Smooth muscle cell (in vitro differentiated cells): Measurements from ENCODE around the gene ADGRL3. TPM values are rescaled to one million over a fixed set of nuclear protein-coding genes. Genes with fewer than 3 reads are reported as not detected.

Experiments used
- DNase-seq: peaks from one replicate; lab custom pipeline; 2025; ENCODE audit not compliant: unreplicated experiment; lab: John Stamatoyannopoulos, UW
- H2AFZ ChIP-seq: fragments of 200-600 bp; sonication (generic); 2 replicates; pipeline ENCODE4 v1.6.0; 2016; ENCODE audit warnings: antibody characterized with exemption, low read depth, mild to moderate bottlenecking
- H3F3A ChIP-seq: fragments of 200-600 bp; sonication (generic); 2 replicates; pipeline ENCODE4 v1.6.0; 2017; ENCODE audit warnings: antibody characterized with exemption, low read depth
- H3K27ac ChIP-seq: fragments of 200-600 bp; sonication (generic); 2 replicates; pipeline ENCODE4 v1.5.1; 2016; ENCODE audit warnings: low read depth, mild to moderate bottlenecking
- H3K27me3 ChIP-seq: fragments of 200-600 bp; sonication (generic); 2 replicates; pipeline ENCODE4 v1.6.1; 2016; ENCODE audit warnings: low read depth, mild to moderate bottlenecking
- H3K36me3 ChIP-seq: fragments of 200-600 bp; sonication (generic); 2 replicates; pipeline ENCODE4 v1.5.1; 2016; ENCODE audit warnings: low read depth
- H3K4me1 ChIP-seq: fragments of 200-600 bp; sonication (generic); 2 replicates; pipeline ENCODE4 v1.5.1; 2016; ENCODE audit warnings: low read depth
- H3K4me2 ChIP-seq: fragments of 200-600 bp; sonication (generic); 2 replicates; pipeline ENCODE4 v1.6.0; 2016; ENCODE audit warnings: mild to moderate bottlenecking
- H3K4me3 ChIP-seq: fragments of 200-600 bp; sonication (generic); 2 replicates; pipeline ENCODE4 v1.5.1; 2016; ENCODE audit warnings: mild to moderate bottlenecking
- H3K79me2 ChIP-seq: fragments of 200-600 bp; sonication (generic); 2 replicates; pipeline ENCODE4 v1.6.0; 2016; ENCODE audit warnings: low read depth, mild to moderate bottlenecking
- H3K9ac ChIP-seq: fragments of 200-600 bp; sonication (generic); 2 replicates; pipeline ENCODE4 v1.6.0; 2016; ENCODE audit warnings: low read depth
- H3K9me3 ChIP-seq: fragments of 200-600 bp; sonication (generic); replicated peaks from 2 replicates; pipeline ENCODE4 v1.5.1; 2016; ENCODE audit warnings: low read depth
- H4K20me1 ChIP-seq: fragments of 200-600 bp; sonication (generic); 2 replicates; pipeline ENCODE4 v1.6.0; 2016; ENCODE audit warnings: low read depth
- CTCF ChIP-seq: fragments of 200-600 bp; sonication (generic); IDR thresholded peaks from 2 replicates; pipeline ENCODE4 v1.5.1; 2017; ENCODE audit warnings: borderline replicate concordance, mild to moderate bottlenecking, antibody characterized with exemption; ENCODE audit not compliant: insufficient read depth, poor library complexity, severe bottlenecking
- WGBS: methylation state at CpG from one replicate; pipeline ENCODE4 v1.1.7; 2016; ENCODE audit warnings: low lambda C conversion rate; 5-methylcytosine and 5-hydroxymethylcytosine counted together
- polyA plus RNA-seq: library from polyadenylated mRNA; unstranded; fragments of >200 nt; fragmentation: Nextera tagmentation; extraction: Ambion mirVana; gene quantifications from 2 replicates; pipeline ENCODE4 v1.2.1, GENCODE V29; 2016
- total RNA-seq: library from RNA; depleted of rRNA; stranded (reverse); fragments of >200 nt; gene quantifications from 2 replicates; pipeline ENCODE4 v1.2.3, GENCODE V29; 2014

ADGRL3 gene
- total and polyA plus RNA-seq, 2 experiments from 2014 or later = 2.4 to 9.5 TPM

DNA sequence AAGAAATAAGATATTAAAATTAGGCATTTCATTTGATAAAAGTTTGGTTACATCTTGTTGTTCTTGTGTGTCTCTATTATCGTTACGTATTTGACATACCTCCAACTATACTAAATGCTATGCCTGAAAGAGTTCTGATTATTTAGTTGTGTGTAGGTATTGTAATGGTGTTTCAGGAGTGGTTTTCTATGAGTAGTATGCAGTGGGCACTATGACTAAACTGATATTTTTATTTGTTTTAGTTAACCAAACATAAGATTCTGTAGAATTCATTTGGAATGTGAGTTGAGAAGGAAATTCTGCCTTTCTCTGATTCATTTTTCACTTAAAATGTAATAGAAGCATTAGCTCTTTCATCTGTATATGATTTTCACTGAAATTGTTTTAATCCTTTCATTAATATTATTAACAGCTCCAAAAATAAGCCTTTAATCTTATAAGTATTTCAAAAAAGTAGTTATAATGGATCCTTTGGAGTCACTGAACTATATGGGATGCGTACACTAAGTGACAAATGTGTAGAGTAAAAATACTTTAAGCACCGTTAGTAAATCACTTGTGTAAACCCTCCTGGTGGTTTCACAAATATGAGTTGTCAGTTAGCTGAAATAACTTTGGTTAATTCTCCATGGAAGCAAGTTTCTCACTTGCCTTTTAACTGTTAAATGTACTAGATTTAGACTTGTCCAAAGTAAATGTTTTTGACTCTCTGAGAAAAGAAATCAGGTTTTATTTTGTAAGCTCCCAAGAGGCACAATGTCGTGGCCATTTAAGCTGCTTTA, 388.7 kb downstream of the ADGRL3 start:
- Histone ChIP-seq H3K27ac (no peak overlapping the region), H4K20me1 (no peaks in the 10 kb centered on the region)

GRCh38 chr4:61590881-61591280, 390.8 kb downstream of the ADGRL3 start:
- Histone ChIP-seq H3K4me3 (no peak overlapping the region), H3K4me2 (no peak overlapping the region), H3K79me2 (no peaks in the 10 kb centered on the region), H3K27ac (no peak overlapping the region), H3K9ac (no peak overlapping the region), H4K20me1 (no peaks in the 10 kb centered on the region), H2AFZ (no peak overlapping the region), H3F3A (no peaks in the 10 kb centered on the region), H3K9me3 (no peaks in the 10 kb centered on the region), H3K4me1 (no peaks in the 10 kb centered on the region), H3K27me3 (no peaks in the 10 kb centered on the region), H3K36me3 (no peaks in the 10 kb centered on the region)
- 81% methylated on average over 5 of the region's 5 CpGs for WGBS
- no peak for DNase-seq
- no peak for TF ChIP-seq CTCF

More for the DNA sequence above, 388.7 kb downstream of the ADGRL3 start:
- Histone ChIP-seq H3F3A (no peaks in the 10 kb centered on the region), H3K36me3 (no peaks in the 10 kb centered on the region), H3K27me3 (no peaks in the 10 kb centered on the region), H3K9ac (no peak overlapping the region), H2AFZ (no peak overlapping the region), H3K79me2 (no peaks in the 10 kb centered on the region), H3K4me3 (no peak overlapping the region), H3K4me2 (peak overlapping the region; percentile 16), H3K4me1 (no peaks in the 10 kb centered on the region), H3K9me3 (no peaks in the 10 kb centered on the region)
- WGBS = 73% methylated on average over 5 of the region's 5 CpGs
- no peak for DNase-seq
- TF ChIP-seq CTCF = no peak

GRCh38 chr4:61596606-61597340, 396.6 kb downstream of the ADGRL3 start:
- TF ChIP-seq CTCF = no peak
- Histone ChIP-seq H3K27me3 (no peaks in the 10 kb centered on the region), H4K20me1 (no peaks in the 10 kb centered on the region), H2AFZ (no peak overlapping the region), H3F3A (no peaks in the 10 kb centered on the region), H3K9ac (no peak overlapping the region), H3K4me3 (no peak overlapping the region), H3K9me3 (no peaks in the 10 kb centered on the region), H3K79me2 (no peaks in the 10 kb centered on the region), H3K27ac (no peak overlapping the region), H3K4me2 (no peak overlapping the region), H3K4me1 (no peaks in the 10 kb centered on the region), H3K36me3 (no peaks in the 10 kb centered on the region)
- 91% methylated on average over 5 of the region's 5 CpGs for WGBS
- no peak for DNase-seq
